Brain microvascular endothelial cell (primary cell): ENCODE results near the gene RGS12.

Experiments
- DNase-seq: peaks from one replicate; pipeline ENCODE4 v3.0.0-alpha.2; 2020
- H3K27ac ChIP-seq: fragments of 250-450 bp; sonication (Bioruptor Pico); 2 replicates; pipeline ENCODE4 v1.5.1; 2020; ENCODE audit warnings: mild to moderate bottlenecking, moderate library complexity
- H3K27me3 ChIP-seq: fragments of 250-450 bp; sonication (Bioruptor Pico); replicated peaks from 2 replicates; pipeline ENCODE4 v1.5.1; 2020; ENCODE audit warnings: mild to moderate bottlenecking
- H3K36me3 ChIP-seq: fragments of 250-450 bp; sonication (Bioruptor Pico); replicated peaks from 2 replicates; pipeline ENCODE4 v1.5.1; 2020; ENCODE audit warnings: mild to moderate bottlenecking
- H3K4me3 ChIP-seq: 2 replicates; pipeline ENCODE4 v1.5.1; 2011; ENCODE audit warnings: low read depth, mild to moderate bottlenecking, control low read depth, low read length, moderate library complexity
- in situ Hi-C: cut with HindIII; loops from 2 replicates; pipeline ENCODE4 v1.10.0; 2017; ENCODE audit warnings: low sequenced_read_pairs, low pct_ligation_motif_present
- TF ChIP-seq, protein P1 (sequence below): IDR thresholded peaks from 2 replicates; pipeline ENCODE4 v1.5.1; 2011; ENCODE audit warnings: low read depth, mild to moderate bottlenecking, moderate library complexity, low read length, control low read depth, inconsistent platforms; ENCODE audit errors: missing control alignments

RGS12 gene

GRCh38 chr4:3311095-3311372 lies 18.2 kb downstream of the RGS12 start:
- in situ Hi-C loops, result no loop called here
- no peaks in the 10 kb centered on the region for H3K27me3 ChIP-seq
- no peak for DNase-seq
- no peak overlapping the region for H3K4me3 ChIP-seq
- no peak overlapping the region for H3K27ac ChIP-seq
- TF ChIP-seq, protein P1, sequence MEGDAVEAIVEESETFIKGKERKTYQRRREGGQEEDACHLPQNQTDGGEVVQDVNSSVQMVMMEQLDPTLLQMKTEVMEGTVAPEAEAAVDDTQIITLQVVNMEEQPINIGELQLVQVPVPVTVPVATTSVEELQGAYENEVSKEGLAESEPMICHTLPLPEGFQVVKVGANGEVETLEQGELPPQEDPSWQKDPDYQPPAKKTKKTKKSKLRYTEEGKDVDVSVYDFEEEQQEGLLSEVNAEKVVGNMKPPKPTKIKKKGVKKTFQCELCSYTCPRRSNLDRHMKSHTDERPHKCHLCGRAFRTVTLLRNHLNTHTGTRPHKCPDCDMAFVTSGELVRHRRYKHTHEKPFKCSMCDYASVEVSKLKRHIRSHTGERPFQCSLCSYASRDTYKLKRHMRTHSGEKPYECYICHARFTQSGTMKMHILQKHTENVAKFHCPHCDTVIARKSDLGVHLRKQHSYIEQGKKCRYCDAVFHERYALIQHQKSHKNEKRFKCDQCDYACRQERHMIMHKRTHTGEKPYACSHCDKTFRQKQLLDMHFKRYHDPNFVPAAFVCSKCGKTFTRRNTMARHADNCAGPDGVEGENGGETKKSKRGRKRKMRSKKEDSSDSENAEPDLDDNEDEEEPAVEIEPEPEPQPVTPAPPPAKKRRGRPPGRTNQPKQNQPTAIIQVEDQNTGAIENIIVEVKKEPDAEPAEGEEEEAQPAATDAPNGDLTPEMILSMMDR, result no peak
- no peaks in the 10 kb centered on the region for H3K36me3 ChIP-seq

DNA sequence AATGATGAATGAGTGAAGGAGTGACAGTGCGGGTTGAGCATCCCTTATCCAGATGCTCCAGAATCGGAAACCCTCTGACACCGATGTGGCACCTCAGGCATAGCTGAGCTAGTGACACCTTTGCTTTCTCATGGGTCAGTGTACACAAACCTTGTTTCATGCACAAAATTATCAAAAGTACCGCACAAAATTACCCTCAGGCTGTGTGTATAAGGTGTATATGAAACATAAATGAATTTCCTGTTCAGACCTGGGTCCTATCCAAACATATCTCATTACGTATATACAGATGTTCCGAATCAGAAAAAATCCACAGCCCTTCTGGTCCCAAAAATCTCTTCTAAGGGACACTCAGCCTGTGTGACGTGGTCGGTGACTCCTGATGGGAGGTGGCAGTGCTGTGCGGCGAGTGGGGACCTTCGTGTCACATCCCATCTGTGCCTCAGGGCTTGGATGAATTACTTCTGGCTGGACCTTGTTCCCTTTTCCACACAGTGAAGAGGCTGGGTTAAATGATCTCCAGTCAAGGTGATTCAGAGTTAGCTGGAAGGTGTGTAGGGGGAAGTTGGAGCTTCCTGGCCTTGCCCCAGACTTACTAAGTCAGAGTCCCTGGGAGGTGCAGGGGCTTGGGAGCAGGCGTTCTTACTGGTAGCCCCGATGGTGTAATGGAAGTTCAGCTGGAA lies 18.8 kb downstream of the RGS12 start:
- TF ChIP-seq, protein P1, result no peak
- H3K27ac ChIP-seq, result no peak overlapping the region
- H3K4me3 ChIP-seq, result no peak overlapping the region
- no peak for DNase-seq
- in situ Hi-C loops, result no loop called here
- H3K27me3 ChIP-seq, result no peaks in the 10 kb centered on the region
- no peaks in the 10 kb centered on the region for H3K36me3 ChIP-seq

DNA sequence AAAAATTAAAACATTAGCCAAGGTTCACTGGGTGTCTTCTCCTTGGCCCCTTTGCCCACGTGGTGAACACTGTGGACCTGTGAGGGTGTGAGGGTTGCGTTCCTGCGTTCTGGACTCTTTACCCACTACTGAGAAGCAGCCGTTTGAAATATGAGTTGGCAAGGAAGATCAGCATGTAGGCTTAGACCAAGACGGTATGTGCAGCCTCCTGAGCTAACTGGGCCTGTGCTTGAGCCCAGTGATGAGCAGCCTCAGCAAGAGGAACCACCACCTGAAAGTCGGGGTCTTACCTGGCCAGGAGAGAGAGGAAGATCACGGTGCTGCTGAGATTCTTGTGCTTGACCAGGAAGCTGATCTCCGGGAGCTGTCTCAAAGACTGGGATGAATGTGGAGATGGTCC lies 19.5 kb downstream of the RGS12 start:
- H3K36me3 ChIP-seq, result peaks cover 4% of the 10 kb centered on the region
- no peaks in the 10 kb centered on the region for H3K27me3 ChIP-seq
- no peak overlapping the region for H3K4me3 ChIP-seq
- no peak overlapping the region for H3K27ac ChIP-seq
- TF ChIP-seq, protein P1, result no peak
- in situ Hi-C loops, result no loop called here
- no peak for DNase-seq

GRCh38 chr4:3313139-3313538 lies 20.3 kb downstream of the RGS12 start:
- H3K27me3 ChIP-seq, result no peaks in the 10 kb centered on the region
- no peak for DNase-seq
- TF ChIP-seq, protein P1, result no peak
- no peak overlapping the region for H3K4me3 ChIP-seq
- in situ Hi-C loops, result no loop called here
- H3K36me3 ChIP-seq, result peaks cover 6% of the 10 kb centered on the region
- H3K27ac ChIP-seq, result no peak overlapping the region

GRCh38 chr4:3313556-3314228 lies 20.9 kb downstream of the RGS12 start:
- in situ Hi-C loops, result no loop called here
- no peak for DNase-seq
- TF ChIP-seq, protein P1, result no peak
- H3K27me3 ChIP-seq, result no peaks in the 10 kb centered on the region
- H3K4me3 ChIP-seq, result no peak overlapping the region
- peaks cover 6% of the 10 kb centered on the region for H3K36me3 ChIP-seq
- no peak overlapping the region for H3K27ac ChIP-seq
